H1 (cell line): ENCODE results near the gene ZMIZ1. TPM values are rescaled to one million over a fixed set of nuclear protein-coding genes. Genes with fewer than 3 reads are reported as not detected.

ENCODE experiments used
- CTCF ChIA-PET: fragments of 300-600 bp; sonication (Branson Sonifier 250); formaldehyde crosslinking; loops from one replicate; lab custom pipeline; 2021; ENCODE audit not compliant: partially characterized antibody; lab: Charles Lee
- POLR2A ChIA-PET: fragments of 300-600 bp; sonication (Branson Sonifier 250); formaldehyde crosslinking; loops from one replicate; lab custom pipeline; 2021; ENCODE audit warnings: inconsistent platforms; ENCODE audit not compliant: partially characterized antibody; lab: Charles Lee
- DNase-seq, 2 experiments: peaks; one replicate each; pipeline versions ENCODE4 v3.0.0 to v3.0.0-alpha.2; 2010 to 2022; ENCODE audit warnings: low spot score in 2 of 2, low read depth in 1 of 2, mixed read lengths in 1 of 2
- FAIRE-seq: peaks from 2 replicates; lab custom pipeline; 2011; peaks lifted over from hg19 to GRCh38; lab: Jason Lieb, UNC
- H2AFZ ChIP-seq: 2 replicates; pipeline ENCODE4 v1.8.1; 2012; ENCODE audit warnings: low read length, inconsistent platforms
- H2AK5ac ChIP-seq: 2 replicates; pipeline ENCODE4 v1.6.1; 2013; ENCODE audit warnings: low read depth, low read length
- H2BK120ac ChIP-seq: replicated peaks from 2 replicates; pipeline ENCODE3; 2013; ENCODE audit warnings: low read depth, low read length, inconsistent platforms
- H2BK12ac ChIP-seq: 2 replicates; pipeline ENCODE4 v1.6.1; 2013; ENCODE audit warnings: low read depth, low read length
- H2BK15ac ChIP-seq: 2 replicates; pipeline ENCODE4 v1.6.1; 2013; ENCODE audit warnings: low read length
- H2BK20ac ChIP-seq: 2 replicates; pipeline ENCODE4 v1.6.1; 2013; ENCODE audit warnings: low read length
- H2BK5ac ChIP-seq: 2 replicates; pipeline ENCODE4 v1.6.1; 2013; ENCODE audit warnings: low read depth, low read length
- H3K14ac ChIP-seq: 2 replicates; pipeline ENCODE4 v1.6.1; 2013; ENCODE audit warnings: inconsistent platforms; ENCODE audit not compliant: insufficient read length
- H3K18ac ChIP-seq: 2 replicates; pipeline ENCODE4 v1.6.1; 2013; ENCODE audit warnings: low read length; ENCODE audit errors: extremely low read depth
- H3K23ac ChIP-seq: 2 replicates; pipeline ENCODE4 v1.6.1; 2013; ENCODE audit warnings: inconsistent platforms; ENCODE audit not compliant: insufficient read length
- H3K23me2 ChIP-seq: 2 replicates; pipeline ENCODE4 v1.6.1; 2013; ENCODE audit warnings: low read depth, low read length
- H3K27ac ChIP-seq: 2 replicates; pipeline ENCODE4 v1.6.1; 2011; ENCODE audit warnings: low read depth, low read length, inconsistent platforms
- H3K27me3 ChIP-seq, 4 experiments: replicated peaks in 1 of 4; 1 replicate in 1 of 4; 2 replicates in 3 of 4; pipeline versions ENCODE4 v1.6.1 to v1.8.1; 2011 to 2013; ENCODE audit warnings: low read length in 3 of 4, mild to moderate bottlenecking in 3 of 4, inconsistent platforms in 2 of 4, mixed read lengths in 2 of 4, moderate library complexity in 1 of 4; ENCODE audit not compliant: control insufficient read depth in 3 of 4, insufficient read depth in 3 of 4; ENCODE audit errors: extremely low read depth in 1 of 4
- H3K36me3 ChIP-seq, 4 experiments: 2 replicates each; pipeline versions ENCODE4 v1.6.1 to v1.8.1; 2011 to 2013; ENCODE audit warnings: mild to moderate bottlenecking in 4 of 4, low read length in 3 of 4, moderate library complexity in 2 of 4, control low read depth in 1 of 4, inconsistent platforms in 1 of 4; ENCODE audit not compliant: insufficient read depth in 4 of 4, control insufficient read depth in 2 of 4
- H3K4ac ChIP-seq: replicated peaks from 2 replicates; pipeline ENCODE3; 2013; ENCODE audit warnings: low read length, low read depth, mixed read lengths, inconsistent platforms; ENCODE audit not compliant: insufficient read length
- H3K4me1 ChIP-seq, 4 experiments: replicated peaks in 1 of 4; 1 replicate in 1 of 4; 2 replicates in 3 of 4; pipeline versions ENCODE4 v1.6.1 to v1.8.1; 2011 to 2013; ENCODE audit warnings: low read length in 3 of 4, inconsistent platforms in 2 of 4, mixed read lengths in 1 of 4; ENCODE audit not compliant: insufficient read depth in 4 of 4, control insufficient read depth in 3 of 4
- H3K4me2 ChIP-seq, 2 experiments: 2 replicates each; pipeline versions ENCODE4 v1.6.1 to v1.8.1; 2011 to 2013; ENCODE audit warnings: low read depth in 2 of 2, low read length in 2 of 2, control low read depth in 1 of 2, inconsistent platforms in 1 of 2, mild to moderate bottlenecking in 1 of 2; ENCODE audit not compliant: insufficient read depth in 1 of 2
- H3K4me3 ChIP-seq, 4 experiments: fragments of 200-600, 300-600 bp in 1 of 4; sonication (generic), shearing (Covaris generic), sonication (Bioruptor Twin) in 1 of 4; 2 replicates each; pipeline versions ENCODE4 v1.5.1 to v1.8.1; 2011 to 2016; ENCODE audit warnings: low read length in 4 of 4, low read depth in 3 of 4, control low read depth in 2 of 4, inconsistent platforms in 2 of 4, mild to moderate bottlenecking in 2 of 4, mixed read lengths in 1 of 4, moderate library complexity in 1 of 4; ENCODE audit not compliant: insufficient read depth in 2 of 4; ENCODE audit errors: extremely low read depth in 1 of 4
- H3K56ac ChIP-seq: replicated peaks from 2 replicates; pipeline ENCODE3; 2013; ENCODE audit warnings: low read depth, mild to moderate bottlenecking, mixed read lengths, low read length, inconsistent platforms; ENCODE audit not compliant: insufficient read length
- H3K79me1 ChIP-seq: 2 replicates; pipeline ENCODE4 v1.6.1; 2013; ENCODE audit warnings: low read depth, low read length, control low read depth
- H3K79me2 ChIP-seq, 2 experiments: 2 replicates each; pipeline versions ENCODE4 v1.6.1 to v1.8.1; 2012 to 2013; ENCODE audit warnings: low read length in 2 of 2, mild to moderate bottlenecking in 2 of 2, inconsistent platforms in 1 of 2; ENCODE audit not compliant: insufficient read depth in 2 of 2, control insufficient read depth in 1 of 2
- H3K9ac ChIP-seq, 4 experiments: replicated peaks in 1 of 4; 1 replicate in 1 of 4; 2 replicates in 3 of 4; pipeline versions ENCODE4 v1.6.1 to v1.8.1; 2011 to 2013; ENCODE audit warnings: low read depth in 3 of 4, low read length in 3 of 4, control low read depth in 2 of 4, mild to moderate bottlenecking in 2 of 4, moderate library complexity in 2 of 4, inconsistent platforms in 1 of 4; ENCODE audit errors: extremely low read depth in 1 of 4
- H3K9me3 ChIP-seq, 2 experiments: 2 replicates each; pipeline versions ENCODE4 v1.6.1 to v1.8.1; 2012 to 2013; ENCODE audit warnings: mild to moderate bottlenecking in 2 of 2, moderate library complexity in 2 of 2, control low read depth in 1 of 2, inconsistent platforms in 1 of 2, low read depth in 1 of 2, low read length in 1 of 2, mixed read lengths in 1 of 2; ENCODE audit not compliant: insufficient read depth in 2 of 2
- H4K20me1 ChIP-seq, 2 experiments: replicated peaks in 1 of 2; 2 replicates each; pipeline versions ENCODE3 to v1.8.1; 2011 to 2013; ENCODE audit warnings: inconsistent platforms in 2 of 2, low read length in 2 of 2, mild to moderate bottlenecking in 1 of 2; ENCODE audit not compliant: insufficient read depth in 2 of 2, control insufficient read depth in 1 of 2
- H4K5ac ChIP-seq: 2 replicates; pipeline ENCODE4 v1.6.1; 2013; ENCODE audit warnings: low read length, low read depth, mixed read lengths, inconsistent platforms; ENCODE audit not compliant: insufficient read length
- H4K8ac ChIP-seq: 2 replicates; pipeline ENCODE4 v1.8.0; 2013; ENCODE audit warnings: mild to moderate bottlenecking, moderate library complexity, low read length, inconsistent platforms; ENCODE audit not compliant: insufficient read depth; ENCODE audit errors: extremely low read depth
- H4K91ac ChIP-seq: replicated peaks from 2 replicates; pipeline ENCODE3; 2013; ENCODE audit warnings: low read length, mixed read lengths, inconsistent platforms; ENCODE audit not compliant: insufficient read length
- ASH2L ChIP-seq: fragments of 200-600, 300-600 bp; sonication (generic); IDR thresholded peaks from one replicate; pipeline ENCODE4 v1.7.1; 2017; ENCODE audit warnings: low read length
- CHD1 ChIP-seq: IDR thresholded peaks from 2 replicates; pipeline ENCODE4 v1.6.1; 2012; ENCODE audit warnings: low read depth, low read length, improper control_type of control experiment
- CHD2 ChIP-seq: IDR thresholded peaks from 2 replicates; pipeline ENCODE4 v1.6.1; 2012; ENCODE audit warnings: low read length, improper control_type of control experiment
- FOSL1 ChIP-seq: IDR thresholded peaks from 2 replicates; pipeline ENCODE4 v1.6.1; 2011; ENCODE audit warnings: mild to moderate bottlenecking, low read depth, low read length, moderate library complexity; ENCODE audit not compliant: insufficient read depth
- GABPA ChIP-seq: IDR thresholded peaks from 2 replicates; pipeline ENCODE4 v1.6.1; 2011; ENCODE audit warnings: mild to moderate bottlenecking, low read length, moderate library complexity, borderline replicate concordance; ENCODE audit not compliant: insufficient read depth
- HDAC6 ChIP-seq: IDR thresholded peaks from one replicate; pipeline ENCODE4 v1.7.1; 2012; ENCODE audit warnings: low read depth, mild to moderate bottlenecking, inconsistent platforms, low read length, moderate library complexity
- JUN ChIP-seq: IDR thresholded peaks from 2 replicates; pipeline ENCODE4 v1.6.1; 2011; ENCODE audit warnings: low read depth, mild to moderate bottlenecking, improper control_type of control experiment, low read length
- JUND ChIP-seq: IDR thresholded peaks from 2 replicates; pipeline ENCODE4 v1.6.1; 2011; ENCODE audit warnings: mild to moderate bottlenecking, improper control_type of control experiment, low read length
- PHF8 ChIP-seq: fragments of 200-600 bp; sonication (generic); conservative IDR thresholded peaks from 2 replicates; pipeline ENCODE4 v1.7.1; 2012; ENCODE audit warnings: low read depth, mild to moderate bottlenecking, inconsistent platforms, low read length, moderate library complexity
- RBBP5 ChIP-seq: IDR thresholded peaks from 2 replicates; pipeline ENCODE4 v1.7.1; 2012; ENCODE audit warnings: low read depth, mild to moderate bottlenecking, inconsistent platforms, low read length, moderate library complexity, borderline replicate concordance
- RXRA ChIP-seq: IDR thresholded peaks from 2 replicates; pipeline ENCODE4 v1.6.1; 2011; ENCODE audit warnings: low read depth, mild to moderate bottlenecking, low read length, moderate library complexity; ENCODE audit not compliant: insufficient read depth
- SAP30 ChIP-seq: fragments of 300-600 bp; sonication (generic); IDR thresholded peaks from 2 replicates; pipeline ENCODE4 v1.7.1; 2012; ENCODE audit warnings: low read length, moderate library complexity, mild to moderate bottlenecking, inconsistent platforms; ENCODE audit not compliant: insufficient read depth, insufficient replicate concordance
- TAF1 ChIP-seq: IDR thresholded peaks from 2 replicates; pipeline ENCODE4 v1.6.1; 2011; ENCODE audit warnings: mild to moderate bottlenecking, low read depth, low read length
- TAF7 ChIP-seq: optimal IDR thresholded peaks from 2 replicates; pipeline ENCODE3; 2011; ENCODE audit warnings: low read depth, mild to moderate bottlenecking, inconsistent platforms, low read length, moderate library complexity, borderline replicate concordance
- TCF12 ChIP-seq: IDR thresholded peaks from 2 replicates; pipeline ENCODE4 v1.6.1; 2011; ENCODE audit warnings: low read depth, mild to moderate bottlenecking, low read length
- WGBS, 2 experiments: shearing (Covaris generic) in 1 of 2; methylation state at CpG; one replicate each; pipeline versions ENCODE4 v1.1.6 to v1.1.7; 2013 to 2015; ENCODE audit warnings: low lambda C conversion rate in 2 of 2, mixed read lengths in 2 of 2, inconsistent platforms in 1 of 2, low coverage in 1 of 2, missing lambda C conversion rate in 1 of 2; ENCODE audit not compliant: insufficient replicate concordance in 2 of 2, insufficient coverage in 1 of 2, insufficient read length in 1 of 2; ENCODE audit errors: extremely low coverage in 1 of 2, missing lambda C conversion rate in 1 of 2; 5-methylcytosine and 5-hydroxymethylcytosine counted together
- polyA plus RNA-seq, 7 experiments: library from polyadenylated mRNA; depleted of rRNA in 3 of 7; stranded (reverse) in 5 of 7; unstranded in 2 of 7; fragments of >200 nt in 5 of 7; fragments of 200-250 nt in 2 of 7; gene quantifications; 1 replicate in 5 of 7; 2 replicates in 1 of 7; 4 replicates in 1 of 7; pipeline versions ENCODE4 v1.2.1 to v1.2.3, GENCODE V29; 2011 to 2013; ENCODE audit warnings: missing spikeins in 2 of 7, mixed read lengths in 2 of 7
- total RNA-seq: library from RNA; stranded (reverse); fragmentation: NEBNext Ultra II Directional; extraction: Animal tissue kit (Norgen Biotek cat#: 25700); gene quantifications from 2 replicates; pipeline ENCODE4 v1.2.1, GENCODE V29; 2021

ZMIZ1 gene
- total and polyA plus RNA-seq, 2 of the 8 experiments (the other 6 are each of a cell fraction or from before 2014, with no cell fraction given): 8.1 to 28.0 TPM

DNA sequence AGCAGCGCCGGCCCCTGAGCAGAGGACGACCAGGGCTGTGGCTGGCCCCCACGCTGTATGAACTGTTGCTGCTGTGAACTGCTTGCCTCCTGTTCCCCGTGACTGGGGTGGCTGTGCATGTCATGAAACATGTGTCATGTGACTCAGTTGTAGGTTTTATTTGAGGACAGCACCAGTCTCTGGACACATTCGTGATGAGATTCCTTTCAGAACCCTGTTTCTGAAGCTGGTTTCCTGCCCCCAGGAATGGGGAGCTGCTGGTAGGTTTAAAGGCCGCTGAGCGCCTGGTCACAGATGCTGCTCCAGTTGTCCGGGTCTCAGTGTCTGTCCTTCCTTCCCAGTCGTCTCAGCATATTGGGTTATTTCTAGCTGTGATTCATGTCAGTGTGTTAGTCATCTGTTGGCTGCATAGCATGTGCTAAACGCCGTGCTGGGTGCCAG lies 199.4 kb downstream of the ZMIZ1 start:
- H3K79me1 ChIP-seq: peaks cover 7% of the 10 kb centered on the region; the same call in 1 of the 2 replicates
- no peak overlapping the region for H3K4ac ChIP-seq
- no peak overlapping the region for H2AK5ac ChIP-seq
- 0 out of 2 replicates have a peak overlapping the region, but pooled peaks have one; percentile 1 for H4K8ac ChIP-seq
- no peak overlapping the region for H2BK12ac ChIP-seq
- H2BK15ac ChIP-seq: no peak overlapping the region
- H3K18ac ChIP-seq: no peak overlapping the region; the same call in 1 of the 2 replicates
- H3K4me3 ChIP-seq: no peak overlapping the region
- no peak for FAIRE-seq
- H3K23ac ChIP-seq: no peak overlapping the region
- no peaks in the 10 kb centered on the region for H3K79me2 ChIP-seq
- peaks cover 0 to 3% (median 0%) of the 10 kb centered on the region in 4 experiments; a peak in 1 of 8 replicates for H3K36me3 ChIP-seq
- no peak overlapping the region for H2BK120ac ChIP-seq
- H2BK20ac ChIP-seq: no peak overlapping the region
- 92% methylated on average over 12 of the region's 12 CpGs; no CpG with 5 or more reads in 1 of the 2 experiments for WGBS, 2 experiments
- no peak overlapping the region for H3K4me2 ChIP-seq
- ChIA-PET POLR2A (no interaction called here), CTCF (interaction anchor here (0.8 to 1.9 kb wide), 6 partner anchors 10 to 1231 kb away, joined by 3 to 5 read pairs (median 4); partner anchors contain the start of gene PPIF)
- no peaks in the 10 kb centered on the region; a peak in 2 of 7 replicates for H3K4me1 ChIP-seq
- H2AFZ ChIP-seq: no peak overlapping the region
- no peak for DNase-seq
- H3K9ac ChIP-seq: no peak overlapping the region
- no peaks in the 10 kb centered on the region for H3K9me3 ChIP-seq
- no peak for TF ChIP-seq ASH2L
- no peak for TF ChIP-seq GABPA
- no peak for TF ChIP-seq RXRA
- TF ChIP-seq TCF12: no peak
- TF ChIP-seq HDAC6: no peak
- no peak for TF ChIP-seq CHD2
- TF ChIP-seq CHD1: no peak
- no peak for TF ChIP-seq TAF1
- TF ChIP-seq JUN: no peak
- TF ChIP-seq FOSL1: no peak
- TF ChIP-seq JUND: no peak
- no peak for TF ChIP-seq SAP30
- no peak for TF ChIP-seq TAF7
- TF ChIP-seq PHF8: no peak
- no peak for TF ChIP-seq RBBP5
- H4K20me1 ChIP-seq: peaks cover 10 to 12% of the 10 kb centered on the region in 2 experiments
- H3K23me2 ChIP-seq: no peaks in the 10 kb centered on the region
- H2BK5ac ChIP-seq: no peak overlapping the region
- no peak overlapping the region for H3K14ac ChIP-seq
- no peak overlapping the region for H3K27ac ChIP-seq
- no peaks in the 10 kb centered on the region for H3K27me3 ChIP-seq
- no peak overlapping the region for H3K56ac ChIP-seq
- H4K5ac ChIP-seq: no peak overlapping the region
- no peak overlapping the region for H4K91ac ChIP-seq
